ENCODE data around the gene FAAP100.

Gene FAAP100

DNA sequence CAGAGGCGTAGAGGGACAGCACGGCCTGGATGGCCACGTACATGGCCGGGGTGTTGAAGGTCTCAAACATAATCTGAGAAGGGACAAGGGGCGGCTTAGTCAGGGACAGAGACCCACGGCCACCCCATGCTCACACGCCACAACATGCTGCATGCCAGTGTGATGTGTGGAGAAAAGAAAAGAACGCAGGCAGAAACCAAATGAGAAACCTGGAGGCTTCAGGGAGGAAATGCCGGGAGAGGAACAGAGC is 40.7 kb downstream of the FAAP100 start:
- H3K4me3 ChIP-seq (ENCODE audit: low read depth, low read length), result peak overlapping the region; percentile 95
- DNase-seq (ENCODE audit: low read depth), result no peak
- TF ChIP-seq CTCF (IDR thresholded peaks at IDR 0.05; ENCODE audit: control insufficient read depth, extremely low read depth, insufficient read depth), result no peak

- no peak for DNase-seq (ENCODE audit: low read depth)
- H3K4me3 ChIP-seq (ENCODE audit: low read depth, low read length), result peak overlapping the region; percentile 95
- no peak for TF ChIP-seq CTCF (IDR thresholded peaks at IDR 0.05; ENCODE audit: control insufficient read depth, extremely low read depth, insufficient read depth)
Measured at GRCh38 chr17:81510785-81511553, 41.2 kb downstream of the FAAP100 start.

- DNase-seq (ENCODE audit: low read depth), result no peak
- peak overlapping the region; percentile 95 for H3K4me3 ChIP-seq (ENCODE audit: low read depth, low read length)
- TF ChIP-seq CTCF (IDR thresholded peaks at IDR 0.05; ENCODE audit: control insufficient read depth, extremely low read depth, insufficient read depth), result no peak
Measured at GRCh38 chr17:81509972-81510784, 42.0 kb downstream of the FAAP100 start.

- DNase-seq (ENCODE audit: low read depth), result no peak
- no peak for TF ChIP-seq CTCF (IDR thresholded peaks at IDR 0.05; ENCODE audit: control insufficient read depth, extremely low read depth, insufficient read depth)
- H3K4me3 ChIP-seq (ENCODE audit: low read depth, low read length), result no peak overlapping the region
Measured at GRCh38 chr17:81509207-81509971, 42.8 kb downstream of the FAAP100 start.

DNA sequence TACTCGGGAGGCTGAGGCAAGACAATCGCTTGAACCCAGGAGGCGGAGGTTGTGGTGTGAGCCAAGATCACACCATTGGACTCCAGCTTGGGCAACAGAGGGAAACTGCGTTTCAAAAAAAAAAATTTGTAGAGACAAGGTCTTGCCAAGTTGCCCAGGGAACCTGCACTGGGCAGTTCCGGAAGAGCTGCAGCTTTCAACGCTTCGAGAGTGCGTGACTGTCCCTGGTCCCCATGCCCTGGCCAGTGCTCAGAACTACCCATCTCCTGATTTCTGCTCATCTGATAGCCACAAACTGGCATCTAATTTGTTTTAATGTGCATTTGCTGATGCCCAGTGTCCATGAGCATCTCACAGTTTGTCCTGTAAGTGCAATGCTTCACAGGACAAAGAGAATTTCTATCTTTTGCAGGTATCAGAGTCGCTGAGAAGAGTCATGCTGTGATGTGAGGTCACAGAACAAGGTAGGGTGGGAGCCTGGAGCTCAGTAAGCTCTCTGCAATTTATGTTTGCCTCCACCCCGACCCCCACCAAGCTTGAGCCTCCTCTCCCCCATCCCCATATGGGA is 43.4 kb downstream of the FAAP100 start:
- peak; percentile 61 for DNase-seq (ENCODE audit: low read depth)
- no peak for TF ChIP-seq CTCF (IDR thresholded peaks at IDR 0.05; ENCODE audit: control insufficient read depth, extremely low read depth, insufficient read depth)
- H3K4me3 ChIP-seq (ENCODE audit: low read depth, low read length), result no peak overlapping the region

- DNase-seq (ENCODE audit: low read depth), result no peak
- no peak for TF ChIP-seq CTCF (IDR thresholded peaks at IDR 0.05; ENCODE audit: control insufficient read depth, extremely low read depth, insufficient read depth)
- H3K4me3 ChIP-seq (ENCODE audit: low read depth, low read length), result no peak overlapping the region
Measured at GRCh38 chr17:81503619-81504018, 48.5 kb downstream of the FAAP100 start.

All from LNCaP clone FGC (cell line).